Erythroblast (primary cell): ENCODE measurements around the gene STARD10.

Source experiments
- GATA1 ChIP-seq: IDR thresholded peaks from 2 replicates; pipeline ENCODE4 v1.6.1; 2011; ENCODE audit warnings: low read depth, mild to moderate bottlenecking, control low read depth, low read length, moderate library complexity
- POLR2A ChIP-seq: IDR thresholded peaks from 2 replicates; pipeline ENCODE4 v1.6.1; 2011; ENCODE audit warnings: mild to moderate bottlenecking, low read length

DNA sequence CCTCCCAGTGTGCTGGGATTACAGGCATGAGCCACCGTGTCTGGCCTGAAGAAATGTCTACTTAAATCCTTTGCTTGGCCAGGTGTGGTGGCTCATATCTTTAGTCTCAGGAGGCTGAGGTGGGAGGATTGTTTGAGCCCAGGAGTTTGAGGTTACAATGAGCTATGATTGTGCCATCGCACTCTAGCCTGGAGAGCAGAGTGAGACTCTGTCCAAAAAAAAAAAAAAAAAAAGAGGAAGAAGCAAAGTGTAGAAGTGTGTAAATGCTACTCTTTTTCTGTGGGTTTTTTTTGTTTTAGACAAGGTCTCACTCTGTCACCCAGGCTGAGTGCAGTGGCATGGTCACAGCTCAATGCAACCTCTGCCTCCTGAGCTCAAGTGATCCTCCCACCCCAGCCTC, 13.9 kb upstream of the STARD10 start:
- no peak for TF ChIP-seq POLR2A
- no peak for TF ChIP-seq GATA1
